Spleen (tissue), 11 donors: ENCODE data around the gene NTRK2. TPM values are rescaled to one million over a fixed set of nuclear protein-coding genes. Genes with fewer than 3 reads are reported as not detected.

ENCODE experiments used
- DNase-seq: peaks from one replicate; pipeline ENCODE4 v3.0.0-alpha.2; 2020
- H3K27ac ChIP-seq, 8 donors: fragments of 200-600 bp; sonication (generic) in 7 of 8; 1 replicate in 4 of 8; 2 replicates in 4 of 8; pipeline versions ENCODE4 v1.5.0 to v1.8.0; 2016 to 2021; ENCODE audit warnings: inconsistent platforms in 4 of 8, mild to moderate bottlenecking in 4 of 8, moderate library complexity in 1 of 8
- H3K27me3 ChIP-seq, 7 donors: fragments of 200-600 bp; sonication (generic) in 6 of 7; replicated peaks in 1 of 7; 1 replicate in 4 of 7; 2 replicates in 3 of 7; pipeline versions ENCODE4 v1.5.0 to v1.8.0; 2016 to 2021; ENCODE audit warnings: inconsistent platforms in 3 of 7, mild to moderate bottlenecking in 1 of 7
- H3K36me3 ChIP-seq, 6 donors: fragments of 200-600 bp; sonication (generic) in 5 of 6; 1 replicate in 4 of 6; 2 replicates in 2 of 6; pipeline versions ENCODE4 v1.5.0 to v1.8.0; 2016 to 2021; ENCODE audit warnings: inconsistent platforms in 2 of 6
- H3K4me1 ChIP-seq, 6 donors: fragments of 200-600 bp; sonication (generic) in 5 of 6; 1 replicate in 3 of 6; 2 replicates in 3 of 6; pipeline versions ENCODE4 v1.5.0 to v1.8.0; 2016 to 2021; ENCODE audit warnings: inconsistent platforms in 3 of 6
- H3K4me3 ChIP-seq, 8 donors: fragments of 200-600 bp; sonication (generic) in 7 of 8; 1 replicate in 4 of 8; 2 replicates in 4 of 8; pipeline versions ENCODE4 v1.5.0 to v1.8.0; 2016 to 2021; ENCODE audit warnings: inconsistent platforms in 4 of 8, mild to moderate bottlenecking in 4 of 8, moderate library complexity in 2 of 8
- H3K9me3 ChIP-seq, 8 donors: fragments of 200-600 bp; sonication (generic) in 7 of 8; 1 replicate in 4 of 8; 2 replicates in 4 of 8; pipeline versions ENCODE4 v1.5.0 to v1.8.0; 2016 to 2021; ENCODE audit warnings: inconsistent platforms in 4 of 8
- CTCF ChIP-seq, 11 experiments: fragments of 200-600 bp in 7 of 11; fragments of 450-650 bp in 4 of 11; sonication (generic) in 4 of 11; IDR thresholded peaks in 8 of 11; conservative IDR thresholded peaks in 3 of 11; 1 replicate in 7 of 11; 2 replicates in 4 of 11; pipeline versions ENCODE4 v1.4.0 to v1.8.0; 2016 to 2021; ENCODE audit warnings: antibody characterized with exemption in 11 of 11, inconsistent platforms in 4 of 11, mild to moderate bottlenecking in 1 of 11
- POLR2A ChIP-seq, 3 donors: fragments of 450-650 bp; IDR thresholded peaks; one replicate each; pipeline ENCODE4 v1.5.1; 2017; ENCODE audit warnings: antibody characterized with exemption in 3 of 3, mild to moderate bottlenecking in 1 of 3
- POLR2AphosphoS5 ChIP-seq, 3 donors: sonication (generic); formaldehyde crosslinking; IDR thresholded peaks; one replicate each; pipeline ENCODE4 v1.5.1; 2017; ENCODE audit warnings: antibody characterized with exemption in 3 of 3
- WGBS, 5 donors: extraction: QIAGEN DNeasy Blood & Tissue Kit in 3 of 5; methylation state at CpG; one replicate each; pipeline versions ENCODE4 v1.1.5 to v1.1.7; 2013 to 2018; 5-methylcytosine and 5-hydroxymethylcytosine counted together
- intact Hi-C: fragments of 100-400 bp; cut with DNase I; formaldehyde crosslinking; loops from one replicate; pipeline ENCODE4 v1.15.0; 2023; ENCODE audit warnings: low total_unique reads
- polyA plus RNA-seq, 3 donors: library from polyadenylated mRNA; stranded (reverse); fragments of 200-250 nt; gene quantifications; one replicate each; pipeline ENCODE4 v1.2.1, GENCODE V29; 2013
- total RNA-seq, 7 donors: library from RNA; depleted of rRNA in 3 of 7; stranded (reverse); fragments of >200 nt in 3 of 7; fragmentation: NEBNext Ultra II Directional in 4 of 7; extraction: Animal tissue kit (Norgen Biotek cat#: 25700) in 4 of 7; gene quantifications; one replicate each; pipeline versions ENCODE4 v1.1.0 to v1.2.1, GENCODE V29; 2016 to 2021
- donor health status: healthy with polysubstance abuse.
- donor health status: DM: no; HTN: no; CAD: no; lungs with moderate emphysema.
- donor health status: DM: no; HTN: no; CAD: no.
- donor health status: Bipolar disorder and iron deficiency.
- donor health status: healthy.
- donor health status: DM: no; HTN: no; CAD: no.
- donor health status: DM: yes; HTN: yes; CAD: no.

Gene NTRK2
- total and polyA plus RNA-seq, 10 donors: 0.63 to 22.7 (median 8.9) TPM

DNA sequence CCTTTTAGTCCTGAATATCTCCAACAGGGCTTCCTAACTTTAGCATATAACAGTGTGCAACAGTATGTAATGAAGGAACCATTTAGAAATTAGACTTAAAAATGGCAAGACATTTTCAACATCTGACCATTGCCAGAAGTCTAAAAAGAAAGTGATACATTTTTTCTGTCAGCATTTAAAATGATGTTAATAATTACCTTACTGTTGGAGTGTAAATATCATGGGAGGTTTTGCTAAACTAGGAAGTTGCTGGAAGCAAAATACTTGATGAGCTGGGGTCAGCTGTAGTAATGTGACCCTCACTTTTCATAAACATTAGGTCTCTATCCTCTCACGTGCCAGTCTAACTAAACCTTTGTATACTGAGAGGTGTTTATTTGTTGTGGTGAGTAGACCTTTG, 68.8 kb downstream of the NTRK2 start:
- no peaks in the 10 kb centered on the region for H3K27me3 ChIP-seq
- H3K36me3 ChIP-seq: no peaks in the 10 kb centered on the region
- no peaks in the 10 kb centered on the region for H3K9me3 ChIP-seq
- 65 to 88% (median 77%) methylated on average over 1 of the region's 1 CpG for WGBS, 5 donors
- no peak overlapping the region for H3K27ac ChIP-seq
- no peak overlapping the region for H3K4me3 ChIP-seq
- no peak for TF ChIP-seq POLR2AphosphoS5 (IDR thresholded peaks at IDR 0.05)
- TF ChIP-seq POLR2A (IDR thresholded peaks at IDR 0.05): no peak
- TF ChIP-seq CTCF (IDR thresholded peaks at IDR 0.05 in 8 of 11, conservative IDR thresholded peaks at IDR 0.05 in 3 of 11): no peak
- DNase-seq: no peak
- intact Hi-C loops: no loop called here
- H3K4me1 ChIP-seq: no peaks in the 10 kb centered on the region

DNA sequence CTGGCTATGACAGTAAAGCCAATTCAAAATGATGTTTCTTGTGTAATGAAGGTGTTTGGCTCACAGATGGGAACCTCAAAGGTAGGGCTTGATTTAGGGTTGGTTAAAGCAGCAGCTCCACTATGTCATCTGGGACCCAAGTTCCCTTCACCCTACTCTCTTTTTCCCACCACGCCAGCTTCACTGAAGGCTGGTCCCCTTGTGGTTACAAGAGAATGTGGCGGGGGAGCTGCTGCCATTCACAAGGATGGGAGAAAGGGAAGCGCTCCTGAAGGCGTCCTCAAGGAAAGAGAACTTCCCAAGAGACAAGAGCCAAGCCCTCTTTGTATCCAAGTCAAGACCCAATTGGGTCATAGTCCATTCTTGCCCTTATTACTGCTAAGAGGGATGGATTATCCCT, 72.7 kb downstream of the NTRK2 start:
- no peak overlapping the region for H3K27ac ChIP-seq
- no peak overlapping the region for H3K4me3 ChIP-seq
- WGBS, 5 donors: 92 to 97% (median 96%) methylated on average over 4 of the region's 4 CpGs
- no peaks in the 10 kb centered on the region for H3K4me1 ChIP-seq
- intact Hi-C loops: no loop called here
- TF ChIP-seq POLR2AphosphoS5 (IDR thresholded peaks at IDR 0.05) (no peak), POLR2A (IDR thresholded peaks at IDR 0.05) (no peak), CTCF (IDR thresholded peaks at IDR 0.05 in 8 of 11, conservative IDR thresholded peaks at IDR 0.05 in 3 of 11) (no peak)
- H3K36me3 ChIP-seq: no peaks in the 10 kb centered on the region
- H3K9me3 ChIP-seq: no peaks in the 10 kb centered on the region
- no peak for DNase-seq
- no peaks in the 10 kb centered on the region for H3K27me3 ChIP-seq

- no peak overlapping the region for H3K27ac ChIP-seq
- no peaks in the 10 kb centered on the region for H3K9me3 ChIP-seq
- WGBS, 5 donors: 74 to 89% (median 84%) methylated on average over 7 of the region's 7 CpGs
- no peaks in the 10 kb centered on the region for H3K36me3 ChIP-seq
- H3K4me3 ChIP-seq: no peak overlapping the region
- DNase-seq: no peak
- H3K27me3 ChIP-seq: no peaks in the 10 kb centered on the region
- TF ChIP-seq CTCF (IDR thresholded peaks at IDR 0.05 in 8 of 11, conservative IDR thresholded peaks at IDR 0.05 in 3 of 11): no peak
- no peak for TF ChIP-seq POLR2A (IDR thresholded peaks at IDR 0.05)
- TF ChIP-seq POLR2AphosphoS5 (IDR thresholded peaks at IDR 0.05): no peak
- intact Hi-C loops: no loop called here
- H3K4me1 ChIP-seq: no peaks in the 10 kb centered on the region
These were observed 74.7 kb downstream of the NTRK2 start for GRCh38 chr9:84744195-84744594.

GRCh38 chr9:84744726-84745125, 75.2 kb downstream of the NTRK2 start:
- intact Hi-C loops: no loop called here

More at GRCh38 chr9:84744726-84745125, 75.2 kb downstream of the NTRK2 start:
- Histone ChIP-seq H3K27ac (no peak overlapping the region), H3K36me3 (no peaks in the 10 kb centered on the region), H3K9me3 (no peaks in the 10 kb centered on the region), H3K27me3 (no peaks in the 10 kb centered on the region), H3K4me3 (no peak overlapping the region), H3K4me1 (no peaks in the 10 kb centered on the region)
- no peak for TF ChIP-seq POLR2AphosphoS5 (IDR thresholded peaks at IDR 0.05)
- TF ChIP-seq CTCF (IDR thresholded peaks at IDR 0.05 in 8 of 11, conservative IDR thresholded peaks at IDR 0.05 in 3 of 11): no peak
- no peak for TF ChIP-seq POLR2A (IDR thresholded peaks at IDR 0.05)
- WGBS, 5 donors: 92 to 96% (median 96%) methylated on average over 11 of the region's 11 CpGs
- DNase-seq: no peak
